Suprapubic skin (tissue), 4 donors: ENCODE measurements around the gene WBP1L. TPM values are rescaled to one million over a fixed set of nuclear protein-coding genes. Genes with fewer than 3 reads are reported as not detected.

Experiments used
- DNase-seq, 2 donors: peaks; one replicate each; pipeline ENCODE4 v3.0.0-alpha.2; 2019; ENCODE audit warnings: low spot score in 2 of 2
- H3K27ac ChIP-seq: fragments of 200-600 bp; sonication (generic); one replicate; pipeline ENCODE4 v1.5.1; 2019
- H3K27me3 ChIP-seq: fragments of 200-600 bp; sonication (generic); one replicate; pipeline ENCODE4 v1.5.1; 2019
- H3K36me3 ChIP-seq: fragments of 200-600 bp; sonication (generic); one replicate; pipeline ENCODE4 v1.5.1; 2019
- H3K4me1 ChIP-seq: fragments of 200-600 bp; sonication (generic); one replicate; pipeline ENCODE4 v1.5.1; 2019
- H3K4me3 ChIP-seq: fragments of 200-600 bp; sonication (generic); one replicate; pipeline ENCODE4 v1.5.1; 2019; ENCODE audit warnings: mild to moderate bottlenecking
- H3K9me3 ChIP-seq: fragments of 200-600 bp; sonication (generic); one replicate; pipeline ENCODE4 v1.5.1; 2019
- CTCF ChIP-seq, 2 donors: fragments of 200-600 bp in 1 of 2; fragments of 450-650 bp in 1 of 2; sonication (generic) in 1 of 2; IDR thresholded peaks; one replicate each; pipeline ENCODE4 v1.5.1; 2016 to 2019; ENCODE audit warnings: antibody characterized with exemption in 2 of 2, mild to moderate bottlenecking in 1 of 2, moderate library complexity in 1 of 2
- EP300 ChIP-seq: sonication (generic); formaldehyde crosslinking; IDR thresholded peaks from one replicate; pipeline ENCODE4 v1.6.1; 2017; ENCODE audit warnings: antibody characterized with exemption
- POLR2A ChIP-seq, 2 donors: fragments of 450-650 bp; IDR thresholded peaks; one replicate each; pipeline ENCODE4 v1.6.1; 2017; ENCODE audit warnings: antibody characterized with exemption in 2 of 2, mild to moderate bottlenecking in 2 of 2, moderate library complexity in 2 of 2
- POLR2AphosphoS5 ChIP-seq, 3 donors: sonication (generic); formaldehyde crosslinking; IDR thresholded peaks; one replicate each; pipeline ENCODE4 v1.6.1; 2017; ENCODE audit warnings: antibody characterized with exemption in 3 of 3
- WGBS: methylation state at CpG from one replicate; pipeline ENCODE4 v1.1.5; 2018; 5-methylcytosine and 5-hydroxymethylcytosine counted together
- total RNA-seq, 4 donors: library from RNA; depleted of rRNA; stranded (reverse); fragments of >200 nt; gene quantifications; one replicate each; pipeline ENCODE4 v1.1.0, GENCODE V29; 2016

Gene WBP1L
- total RNA-seq, 4 donors from 2014 or later, result 103 to 166 (median 125) TPM

- 96% methylated on average over 3 of the region's 3 CpGs for WGBS
- Histone ChIP-seq H3K36me3 (peaks cover 53% of the 10 kb centered on the region), H3K27ac (no peak overlapping the region), H3K27me3 (no peaks in the 10 kb centered on the region), H3K4me1 (peaks cover 29% of the 10 kb centered on the region), H3K4me3 (no peak overlapping the region), H3K9me3 (no peaks in the 10 kb centered on the region)
- TF ChIP-seq POLR2AphosphoS5 (IDR thresholded peaks at IDR 0.05) (no peak), CTCF (IDR thresholded peaks at IDR 0.05) (no peak), EP300 (no peak), POLR2A (IDR thresholded peaks at IDR 0.05) (no peak)
- no peak for DNase-seq
These were observed 67.6 kb downstream of the WBP1L start for GRCh38 chr10:102811346-102811745.

GRCh38 chr10:102812231-102812876 is 68.6 kb downstream of the WBP1L start:
- no peak for DNase-seq
- 73% methylated on average over 7 of the region's 9 CpGs for WGBS
- peaks cover 53% of the 10 kb centered on the region for H3K36me3 ChIP-seq
- H3K9me3 ChIP-seq, result no peaks in the 10 kb centered on the region
- no peak overlapping the region for H3K4me3 ChIP-seq
- no peak for TF ChIP-seq POLR2AphosphoS5 (IDR thresholded peaks at IDR 0.05)
- TF ChIP-seq EP300, result no peak
- TF ChIP-seq POLR2A (IDR thresholded peaks at IDR 0.05), result no peak
- TF ChIP-seq CTCF (IDR thresholded peaks at IDR 0.05), result no peak
- no peaks in the 10 kb centered on the region for H3K27me3 ChIP-seq
- peaks cover 35% of the 10 kb centered on the region for H3K4me1 ChIP-seq
- H3K27ac ChIP-seq, result peak overlapping the region; percentile 2

GRCh38 chr10:102813017-102813541 is 69.3 kb downstream of the WBP1L start:
- Histone ChIP-seq H3K27me3 (no peaks in the 10 kb centered on the region), H3K36me3 (peaks cover 53% of the 10 kb centered on the region), H3K4me1 (peaks cover 35% of the 10 kb centered on the region), H3K4me3 (no peak overlapping the region), H3K27ac (peak overlapping the region; percentile 89), H3K9me3 (no peaks in the 10 kb centered on the region)
- no peak for TF ChIP-seq POLR2AphosphoS5 (IDR thresholded peaks at IDR 0.05)
- no peak for TF ChIP-seq CTCF (IDR thresholded peaks at IDR 0.05)
- no peak for TF ChIP-seq POLR2A (IDR thresholded peaks at IDR 0.05)
- TF ChIP-seq EP300, result no peak
- 81% methylated on average over 9 of the region's 17 CpGs for WGBS
- DNase-seq, result no peak

- peak overlapping the region; percentile 89 for H3K27ac ChIP-seq
- no peak overlapping the region for H3K4me3 ChIP-seq
- TF ChIP-seq POLR2AphosphoS5 (IDR thresholded peaks at IDR 0.05) (no peak), POLR2A (IDR thresholded peaks at IDR 0.05) (no peak), EP300 (no peak), CTCF (IDR thresholded peaks at IDR 0.05) (no peak)
- H3K36me3 ChIP-seq, result peaks cover 53% of the 10 kb centered on the region
- 72% methylated on average over 16 of the region's 16 CpGs for WGBS
- DNase-seq, result no peak
- peaks cover 39% of the 10 kb centered on the region for H3K4me1 ChIP-seq
- H3K27me3 ChIP-seq, result no peaks in the 10 kb centered on the region
- H3K9me3 ChIP-seq, result no peaks in the 10 kb centered on the region
These were observed 70.1 kb downstream of the WBP1L start for GRCh38 chr10:102813734-102814452.

GRCh38 chr10:102814453-102814871 is 70.7 kb downstream of the WBP1L start:
- TF ChIP-seq EP300 (no peak), POLR2AphosphoS5 (IDR thresholded peaks at IDR 0.05) (no peak), CTCF (IDR thresholded peaks at IDR 0.05) (no peak), POLR2A (IDR thresholded peaks at IDR 0.05) (no peak)
- no peak for DNase-seq
- Histone ChIP-seq H3K4me3 (no peak overlapping the region), H3K27ac (peak overlapping the region; percentile 89), H3K9me3 (no peaks in the 10 kb centered on the region), H3K27me3 (no peaks in the 10 kb centered on the region), H3K36me3 (peaks cover 52% of the 10 kb centered on the region), H3K4me1 (peaks cover 39% of the 10 kb centered on the region)
- 64% methylated on average over 8 of the region's 8 CpGs for WGBS
